DMS 273 treated with DMSO at 0.1 percent for 48 hours (cell line): ENCODE results near the gene TBX3.
"Not testable (repeated sequence)": the region's sequence is repeated elsewhere in the genome, so short reads cannot be mapped to it uniquely, and the experiment has no call there.

ENCODE experiments used
- DNase-seq: peaks from one replicate; lab custom pipeline; 2025; lab: John Stamatoyannopoulos, UW

TBX3 gene

GRCh38 chr12:114684098-114684869 lies at the start of gene TBX3:
TSS of gene TBX3 (minus strand) at chr12:114684175. CDS start at chr12:114683200, 975 bp downstream.
- DNase-seq = peak; percentile 94

- no peak for DNase-seq
Measured at GRCh38 chr12:114732426-114733030, 48.6 kb upstream of the TBX3 start.

- no peak for DNase-seq
Measured at GRCh38 chr12:114729731-114730130, 45.8 kb upstream of the TBX3 start.

- no peak for DNase-seq
Measured at GRCh38 chr12:114726092-114726710, 42.2 kb upstream of the TBX3 start.

- not testable (repeated sequence) for DNase-seq
Measured at GRCh38 chr12:114722176-114722575, 38.2 kb upstream of the TBX3 start.

- DNase-seq = no peak
Measured at GRCh38 chr12:114721266-114721665, 37.3 kb upstream of the TBX3 start.

GRCh38 chr12:114713466-114714215 lies 29.7 kb upstream of the TBX3 start:
- DNase-seq = no peak

- DNase-seq = no peak
Measured at GRCh38 chr12:114711689-114712152, 27.7 kb upstream of the TBX3 start.

GRCh38 chr12:114710151-114710550 lies 26.2 kb upstream of the TBX3 start:
- no peak for DNase-seq

GRCh38 chr12:114709112-114709511 lies 25.1 kb upstream of the TBX3 start:
- DNase-seq = no peak

- not testable (repeated sequence) for DNase-seq
Measured at GRCh38 chr12:114708598-114708997, 24.6 kb upstream of the TBX3 start.

GRCh38 chr12:114704096-114704495 lies 20.1 kb upstream of the TBX3 start:
- no peak for DNase-seq

- DNase-seq = no peak
Measured at GRCh38 chr12:114703060-114703493, 19.1 kb upstream of the TBX3 start.

GRCh38 chr12:114702462-114702861 lies 18.5 kb upstream of the TBX3 start:
- no peak for DNase-seq

- no peak for DNase-seq
Measured at GRCh38 chr12:114701553-114701952, 17.6 kb upstream of the TBX3 start.

- no peak for DNase-seq
Measured at GRCh38 chr12:114701104-114701414, 17.1 kb upstream of the TBX3 start.

GRCh38 chr12:114700392-114701103 lies 16.6 kb upstream of the TBX3 start:
- no peak for DNase-seq

GRCh38 chr12:114698566-114699163 lies 14.7 kb upstream of the TBX3 start:
- DNase-seq = no peak

GRCh38 chr12:114697741-114698565 lies 14.0 kb upstream of the TBX3 start:
- no peak for DNase-seq

GRCh38 chr12:114697243-114697716 lies 13.3 kb upstream of the TBX3 start:
- no peak for DNase-seq
